Stimulated activated CD4-positive, alpha-beta T cell treated with anti-CD3 and anti-CD28 coated beads, Interleukin-15, amount 100 ng/mL, for 1 hour (primary cell): ENCODE results near the gene AGPS.

Source experiments
- DNase-seq, 2 donors: peaks; one replicate each; pipeline ENCODE4 v3.0.0-alpha.2; 2020; ENCODE audit warnings: low read depth in 1 of 2, low spot score in 1 of 2

AGPS gene

DNA sequence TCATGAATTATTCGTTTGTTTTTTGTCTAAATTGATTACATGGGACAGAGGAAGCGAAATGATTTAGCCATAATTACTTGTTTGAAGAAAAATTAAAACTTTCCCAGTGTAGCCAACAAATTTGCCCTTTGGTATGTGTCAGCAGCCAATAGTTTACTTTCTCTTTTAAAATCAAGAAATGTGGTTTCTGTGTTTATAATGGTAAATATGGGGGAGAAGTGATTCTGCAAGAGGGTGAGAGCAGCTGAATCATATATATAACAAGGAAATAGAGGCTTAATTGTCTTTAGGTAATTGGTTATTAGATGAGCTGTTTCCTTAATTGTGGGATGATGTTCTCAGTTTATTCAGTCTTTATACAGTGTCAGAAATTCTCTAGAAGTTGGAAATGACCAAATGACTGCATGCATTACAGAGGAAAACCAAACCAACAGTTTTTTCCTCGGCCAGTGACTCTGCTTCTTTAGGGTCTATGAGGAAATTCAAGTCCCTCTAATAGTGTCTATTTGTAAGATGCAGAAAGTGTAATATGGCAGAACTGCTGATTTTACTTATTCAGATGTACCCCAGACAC, 132.9 kb downstream of the AGPS start:
- DNase-seq, result no peak

DNA sequence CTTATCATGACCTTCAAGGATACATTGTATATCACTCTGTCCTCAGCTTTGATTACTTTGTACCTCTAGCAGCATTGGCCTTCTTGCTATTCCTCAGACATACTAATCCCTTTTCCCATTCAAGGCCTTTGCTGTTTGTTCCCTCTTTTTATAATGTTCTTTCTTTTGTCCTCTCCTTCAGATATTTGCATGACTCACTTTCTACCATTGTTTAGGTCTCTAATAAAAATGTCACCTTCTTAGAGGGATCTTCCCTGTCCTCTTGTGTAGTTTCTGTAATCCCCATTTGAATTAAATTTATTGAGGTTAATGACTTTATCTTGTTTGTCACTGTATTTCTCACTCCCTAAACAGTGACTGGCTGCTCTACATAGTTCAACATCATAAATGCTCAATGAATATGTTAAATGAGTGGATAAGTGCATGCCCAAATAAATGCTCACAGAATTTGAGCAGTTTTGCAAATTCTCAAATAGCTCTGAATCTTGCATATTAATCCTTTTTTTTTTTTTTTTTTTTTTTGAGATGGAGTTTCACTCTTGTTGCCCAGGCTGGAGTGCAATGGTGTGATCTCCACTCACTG, 135.9 kb downstream of the AGPS start:
- DNase-seq, result no peak

DNA sequence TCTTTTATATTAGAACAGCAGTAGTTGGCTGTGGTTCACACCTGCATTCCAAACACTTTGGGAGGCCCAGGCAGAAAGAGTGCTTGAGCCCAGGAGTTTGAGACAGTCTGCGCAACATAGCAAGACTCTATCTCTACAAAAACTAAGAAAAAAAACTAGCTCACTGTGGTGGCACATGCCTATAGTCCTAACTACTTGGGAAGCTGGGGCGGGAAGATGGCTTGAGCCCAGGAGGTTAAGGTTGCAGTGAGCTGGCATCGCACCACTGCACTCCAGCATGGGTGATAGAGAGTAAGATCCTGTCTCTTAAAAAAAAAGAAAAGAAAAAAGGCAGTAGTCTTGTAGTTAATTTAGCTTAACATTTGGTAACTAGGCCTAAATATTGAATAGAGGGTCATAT, 136.6 kb downstream of the AGPS start:
- no peak for DNase-seq

DNA sequence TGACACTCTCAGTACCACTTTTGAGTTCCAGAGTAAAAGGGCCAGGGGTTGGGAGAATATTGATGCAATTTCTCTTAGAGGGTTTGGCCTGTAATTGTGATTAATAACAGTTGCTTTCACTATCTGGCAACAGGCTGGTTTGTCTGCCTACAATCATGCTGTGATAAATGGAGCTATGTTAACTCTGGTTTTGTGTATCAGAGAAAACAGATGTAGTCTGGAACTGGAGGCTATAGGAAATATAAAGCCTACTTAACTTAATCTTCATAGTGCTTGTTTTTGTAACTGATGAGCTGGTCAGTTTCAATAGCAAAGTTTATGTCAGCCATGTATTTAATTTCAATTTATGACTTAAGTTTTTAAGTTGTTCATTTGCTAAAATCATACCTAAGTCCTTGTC, 138.0 kb downstream of the AGPS start:
- DNase-seq, result no peak

DNA sequence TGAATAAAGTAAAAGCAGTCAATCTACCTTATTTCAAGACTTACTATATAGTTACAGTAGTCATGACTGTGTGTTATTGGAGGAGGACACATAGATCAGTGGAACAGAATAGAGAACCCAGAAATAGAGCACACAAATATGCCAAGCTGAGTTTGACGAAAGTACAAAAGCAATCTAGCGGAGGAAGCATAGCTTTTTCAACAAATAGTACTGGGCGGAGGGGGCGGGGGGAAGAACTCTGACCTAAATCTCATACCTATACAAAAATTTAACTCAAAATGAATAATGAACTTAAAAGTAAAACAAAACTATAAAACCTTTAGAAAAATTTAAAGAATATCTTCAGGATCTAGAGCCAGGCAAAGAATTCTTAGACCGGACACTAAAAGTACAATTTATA, 139.1 kb downstream of the AGPS start:
- no peak for DNase-seq

DNA sequence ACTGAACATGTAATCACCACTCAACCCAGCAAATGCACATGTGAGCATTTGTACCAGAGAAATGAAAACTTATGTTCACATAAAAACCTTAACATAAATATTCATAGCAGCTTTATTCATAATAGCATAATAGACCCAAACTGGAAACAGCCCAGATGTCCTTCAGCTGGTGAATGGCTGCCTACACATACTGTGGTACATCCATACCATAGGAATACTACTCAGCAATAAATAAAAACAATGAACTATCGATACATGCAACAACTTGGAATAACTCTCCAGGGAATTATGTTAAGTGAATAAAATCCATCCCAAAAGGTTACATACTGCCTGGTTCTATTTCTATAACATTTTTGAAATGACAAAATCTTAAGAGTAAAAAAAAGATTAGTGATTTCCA, 140.0 kb downstream of the AGPS start:
- no peak for DNase-seq

DNA sequence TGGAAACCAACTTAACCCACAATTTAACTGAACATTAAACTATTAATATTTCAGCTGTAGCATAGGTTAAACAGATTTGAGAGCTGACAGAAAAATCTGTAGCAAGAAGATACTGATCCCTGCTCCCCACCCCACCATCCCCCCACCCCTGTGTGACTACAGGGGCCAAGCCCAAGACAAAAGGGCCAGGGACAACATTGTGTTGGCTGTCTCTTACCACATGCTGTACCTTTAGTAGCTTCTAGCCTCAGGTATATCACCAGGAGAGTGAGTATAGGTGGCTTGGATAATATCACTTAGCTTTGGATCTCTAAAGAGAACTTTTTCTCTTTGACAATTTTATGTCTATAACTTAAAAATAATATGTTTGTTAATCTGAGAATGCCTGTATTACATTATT, 140.7 kb downstream of the AGPS start:
- no peak for DNase-seq

DNA sequence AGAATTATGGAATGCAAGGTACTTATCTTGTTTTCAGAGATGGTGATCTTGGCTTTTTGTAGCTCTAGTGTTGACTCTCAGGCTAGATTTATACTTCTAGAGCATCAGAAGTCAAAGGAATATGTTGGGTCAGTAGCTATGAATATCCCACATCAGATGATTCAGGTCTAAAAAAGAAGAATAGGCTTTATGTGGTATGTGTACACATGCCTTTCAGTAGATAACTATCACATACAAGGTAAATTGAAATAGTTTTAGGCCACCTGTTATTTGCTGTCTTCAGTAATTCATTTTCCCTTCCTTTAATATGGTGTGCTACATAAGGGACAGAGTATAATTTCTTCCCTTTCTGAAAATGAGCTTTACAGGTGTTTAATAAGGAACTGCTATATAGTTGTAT, 142.4 kb downstream of the AGPS start:
- no peak for DNase-seq

DNA sequence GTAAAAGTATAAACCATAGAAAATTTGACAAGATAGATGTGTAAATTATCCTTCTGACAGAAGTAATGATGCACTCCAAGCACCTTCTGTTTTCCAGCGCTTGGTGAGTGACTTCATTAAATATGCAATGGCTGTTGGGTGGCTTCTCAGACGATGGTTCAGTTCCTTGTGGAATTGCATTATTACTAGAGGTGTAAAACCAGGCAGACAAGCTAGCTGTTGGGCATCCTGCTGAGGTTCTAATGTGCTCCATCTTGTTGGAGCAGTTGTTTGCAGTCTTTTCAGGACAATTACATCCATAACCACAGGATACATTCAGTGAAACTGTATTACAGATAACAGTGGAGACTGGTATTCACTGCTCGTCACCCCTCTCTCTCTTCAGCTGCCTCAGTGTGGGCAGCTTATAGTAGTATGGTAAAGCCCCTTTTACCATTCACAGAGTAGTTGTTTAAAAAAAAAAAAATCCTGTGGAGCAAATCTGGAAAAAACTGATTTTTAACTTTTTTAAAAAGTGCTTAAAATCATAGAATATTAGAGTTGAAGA, 143.5 kb downstream of the AGPS start:
- DNase-seq, result no peak

DNA sequence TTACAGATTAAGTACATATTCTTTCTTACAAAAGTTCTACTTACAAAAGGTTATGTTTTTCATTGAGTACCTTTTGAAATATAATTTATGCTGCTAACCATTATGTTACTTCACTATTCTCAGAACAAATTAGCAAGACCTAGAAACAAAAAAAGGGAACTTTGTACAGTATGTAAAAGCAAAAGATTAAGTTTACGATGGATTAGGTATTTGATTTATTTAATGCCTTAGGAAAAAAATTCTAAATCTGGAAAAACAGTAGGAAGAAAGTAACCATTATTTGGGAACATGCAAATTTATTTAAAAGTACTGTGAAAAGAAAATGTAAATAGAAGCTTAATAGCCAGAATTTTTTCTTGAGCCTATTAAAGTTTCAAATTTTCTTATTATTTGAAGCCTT, 144.6 kb downstream of the AGPS start:
- no peak for DNase-seq

DNA sequence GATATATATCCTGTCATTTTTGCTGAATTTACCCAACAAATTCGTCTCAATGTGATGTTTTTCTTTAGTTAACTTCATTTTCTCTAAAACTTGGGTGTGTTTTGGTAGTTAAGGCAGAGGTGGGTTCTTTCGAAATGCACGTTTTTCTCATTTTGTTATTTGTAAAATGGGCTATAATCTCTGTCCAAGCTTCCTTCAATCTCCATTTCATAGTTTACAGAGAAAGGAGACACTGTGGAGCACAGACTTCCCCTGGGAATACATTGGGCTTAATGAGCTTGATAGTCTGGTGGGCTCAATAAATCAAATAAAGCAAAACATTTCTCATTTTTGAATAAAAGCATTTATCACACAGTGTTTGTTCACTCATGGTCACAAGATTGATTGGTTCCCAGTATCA, 145.1 kb downstream of the AGPS start:
- DNase-seq, result no peak

DNA sequence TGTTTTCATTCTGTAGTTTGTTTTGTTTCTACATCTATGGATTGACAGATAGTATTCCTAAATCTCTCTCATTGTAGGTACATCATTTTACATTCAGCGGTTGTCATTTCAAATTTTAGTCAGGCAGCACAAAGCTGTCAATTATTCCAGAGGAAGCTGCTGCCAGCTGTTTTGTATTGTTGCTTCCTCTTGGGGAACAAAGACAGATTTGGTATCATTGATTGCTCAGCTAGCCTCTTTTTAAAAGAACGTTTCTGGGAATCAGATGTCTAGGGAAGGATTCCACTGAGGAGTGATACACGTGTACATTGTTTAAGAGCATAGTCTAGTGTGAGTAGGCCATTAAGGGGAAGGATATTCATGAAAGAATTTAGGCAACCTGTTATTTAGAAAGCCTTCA, 145.8 kb downstream of the AGPS start:
- DNase-seq, result no peak

DNA sequence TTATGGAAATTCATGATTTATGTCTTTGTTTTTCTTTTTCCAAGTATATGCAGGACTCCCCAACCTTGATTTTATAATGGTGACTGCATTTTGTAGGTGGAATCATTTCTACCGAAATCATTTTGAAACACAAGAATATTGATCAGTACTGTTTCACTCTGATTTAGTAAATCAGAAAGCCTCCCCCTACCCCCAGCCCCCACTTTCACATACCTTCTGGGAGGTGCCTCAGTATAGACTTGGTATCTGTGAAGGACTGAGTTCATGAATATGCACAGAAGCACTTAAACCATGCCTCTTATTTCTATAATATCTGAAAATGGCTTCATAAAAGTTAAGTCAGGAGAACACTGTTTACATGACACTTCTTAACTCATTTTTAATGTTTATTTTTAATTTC, 147.7 kb downstream of the AGPS start:
- DNase-seq, result no peak

DNA sequence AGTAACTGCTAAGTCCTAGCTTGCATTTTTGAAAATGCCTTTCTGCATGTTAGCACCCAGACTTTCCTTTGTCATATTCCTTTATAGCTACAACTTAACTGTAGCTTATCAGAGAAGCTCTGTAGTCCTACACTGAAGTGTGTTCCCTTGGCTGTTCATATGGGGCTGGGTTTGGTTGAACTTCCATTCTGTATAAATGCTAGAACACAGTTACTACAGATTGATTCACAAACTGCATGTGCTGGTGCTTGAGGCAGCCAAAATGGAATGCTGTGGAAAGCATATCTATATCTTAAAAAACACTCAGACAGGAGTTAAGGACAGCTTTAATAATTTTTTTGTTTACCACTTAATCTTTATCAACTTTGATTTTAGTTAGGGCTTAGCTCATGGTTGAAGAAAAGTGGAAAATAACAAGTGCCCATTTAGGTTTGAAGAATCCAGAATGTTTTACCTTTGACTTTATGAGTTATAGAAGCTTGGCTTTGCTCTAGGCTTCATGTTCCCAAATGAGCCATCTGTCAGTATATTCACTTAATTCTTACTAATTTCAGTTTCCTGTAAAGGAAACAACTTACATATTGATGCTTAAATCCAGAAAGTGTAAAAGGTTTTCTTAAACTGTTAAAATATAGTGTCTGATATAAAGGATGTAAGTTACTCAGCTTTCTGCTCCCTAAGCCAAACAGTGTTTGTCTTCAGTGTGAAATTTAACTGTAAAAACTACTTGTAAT, 148.9 kb downstream of the AGPS start:
- DNase-seq, result no peak

DNA sequence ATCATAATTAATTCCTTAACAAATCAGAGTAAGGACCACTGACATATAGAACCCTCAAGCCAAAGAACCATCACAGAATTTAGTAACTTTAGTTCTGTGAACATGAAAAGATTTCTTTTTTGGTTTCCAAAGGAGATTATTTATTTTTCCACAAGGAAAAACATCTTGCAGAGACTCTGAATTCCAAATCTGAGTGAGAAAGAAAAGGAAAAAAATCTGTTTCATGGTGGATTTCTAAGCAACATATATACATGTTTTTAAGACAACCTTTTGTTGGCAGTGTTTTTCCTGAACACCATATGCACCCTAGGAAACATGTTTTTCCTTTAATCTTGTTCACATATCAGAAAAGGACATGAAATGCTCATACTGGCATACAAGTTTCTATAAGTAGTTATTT, 149.8 kb downstream of the AGPS start:
- no peak for DNase-seq

DNA sequence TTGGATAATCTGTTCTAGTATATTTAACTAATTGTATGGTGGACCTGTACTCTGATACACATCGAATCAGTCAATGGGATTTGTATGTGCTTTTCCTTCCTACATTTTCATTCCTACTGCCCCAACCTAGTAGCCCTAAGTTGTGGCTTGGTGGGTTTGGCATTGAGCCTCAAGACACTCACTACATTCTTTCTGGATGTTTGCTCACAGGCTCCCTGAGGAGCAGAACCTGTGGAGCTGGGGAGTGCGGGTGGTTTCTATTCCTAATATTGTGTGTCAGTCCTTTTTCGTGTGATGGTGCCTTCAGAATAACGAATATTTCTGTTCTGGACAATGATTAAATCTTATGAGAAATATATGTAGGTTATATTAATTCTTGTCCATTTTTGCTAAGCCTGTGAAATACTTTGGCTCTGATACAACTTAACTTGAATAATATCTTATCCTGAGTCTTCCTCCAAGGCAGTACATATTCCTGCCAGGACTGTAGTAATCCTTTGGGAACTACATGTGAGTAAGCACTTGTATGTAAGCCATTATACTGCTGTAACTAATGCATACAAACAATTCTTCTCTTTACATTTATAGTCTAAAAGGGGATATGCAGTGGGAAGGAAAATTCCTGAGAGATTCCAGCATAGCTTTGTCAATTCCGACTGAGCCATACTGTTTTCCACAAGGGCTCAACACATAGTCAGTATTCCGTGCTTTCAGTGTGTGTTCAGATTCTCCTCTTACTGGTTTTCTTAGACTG, 150.6 kb downstream of the AGPS start:
- no peak for DNase-seq

DNA sequence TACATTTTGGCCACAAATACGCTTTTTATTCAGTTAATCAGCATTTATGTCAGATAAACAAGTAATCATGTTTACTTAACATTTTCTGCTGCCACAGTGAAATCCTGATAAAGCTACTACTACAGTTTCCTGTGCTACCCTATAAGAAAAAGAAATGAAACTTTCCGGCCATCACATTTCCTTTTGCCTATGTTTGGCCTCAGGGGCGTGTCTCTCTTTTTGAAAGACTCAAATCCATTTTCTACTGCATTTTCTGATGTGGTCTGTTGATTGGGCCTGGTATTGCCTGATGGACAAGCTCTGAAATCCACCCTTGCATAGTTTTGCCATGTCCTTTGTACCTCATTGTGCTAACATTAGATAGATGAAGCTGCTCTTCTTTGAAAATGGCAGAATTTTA, 152.6 kb downstream of the AGPS start:
- DNase-seq, result no peak

DNA sequence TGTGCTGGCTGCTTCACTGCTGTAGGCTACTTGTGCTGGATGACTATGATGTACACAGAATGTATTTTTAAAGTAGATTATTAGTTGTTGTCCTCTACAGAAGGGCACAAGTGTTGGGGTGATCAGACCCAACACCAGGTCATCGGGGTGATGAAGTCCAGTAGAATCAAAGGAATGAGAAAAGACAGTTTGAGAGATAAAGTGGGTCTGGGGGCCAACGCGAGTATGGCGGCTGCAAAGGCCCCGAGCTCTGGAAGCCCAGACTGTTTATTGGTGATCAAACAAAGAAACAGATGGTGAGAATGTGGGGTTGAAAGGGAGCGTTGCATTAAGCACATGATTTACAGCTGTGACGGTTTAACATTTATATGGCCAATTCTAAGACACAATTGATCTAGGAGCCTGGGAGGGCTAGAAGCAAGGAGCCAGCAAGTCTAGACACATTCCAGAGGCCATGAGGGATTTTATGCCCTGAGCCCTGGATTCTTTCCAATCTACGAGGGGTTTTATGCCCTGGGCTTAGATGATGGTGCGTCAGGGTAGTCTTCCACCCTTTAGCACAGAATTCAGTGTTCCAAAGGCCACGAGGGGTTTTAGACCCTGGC, 153.5 kb downstream of the AGPS start:
- DNase-seq, result no peak

DNA sequence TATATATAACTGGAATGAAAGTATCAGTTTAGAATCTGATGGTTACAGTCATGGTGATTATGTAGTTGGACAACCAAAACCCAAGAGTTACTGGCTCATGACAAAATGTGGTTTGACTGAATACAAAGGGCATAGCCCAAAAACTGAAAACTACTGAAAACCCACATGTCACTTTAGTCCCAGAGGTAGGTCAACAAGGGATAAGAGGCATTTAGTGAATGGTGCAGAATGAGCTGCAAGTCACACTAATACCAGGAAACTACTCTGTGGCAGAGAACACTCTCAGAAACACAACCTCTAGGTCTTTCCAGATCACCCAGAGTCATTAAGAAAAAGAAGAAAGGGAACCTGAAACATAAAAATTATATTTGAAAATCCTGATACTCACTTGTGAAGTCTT, 154.5 kb downstream of the AGPS start:
- DNase-seq, result no peak

DNA sequence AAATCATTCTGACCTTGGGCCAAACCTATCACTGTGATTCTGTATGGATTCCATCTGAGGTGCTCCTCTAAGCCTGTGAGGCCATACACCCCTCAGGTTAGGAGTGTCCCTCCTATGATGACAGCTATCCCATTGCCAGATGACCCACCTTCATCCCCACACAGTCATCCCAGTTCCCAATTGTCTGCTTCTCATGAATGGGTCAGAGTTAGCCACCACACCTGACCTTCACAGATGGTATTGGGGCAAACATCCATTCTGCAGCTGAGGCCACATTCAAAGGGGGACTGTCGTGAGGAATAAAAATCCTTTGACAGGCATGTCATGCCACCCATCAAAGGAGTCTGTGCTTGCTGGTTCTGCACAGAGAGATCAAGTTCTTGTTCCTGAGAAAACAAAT, 155.2 kb downstream of the AGPS start:
- no peak for DNase-seq

DNA sequence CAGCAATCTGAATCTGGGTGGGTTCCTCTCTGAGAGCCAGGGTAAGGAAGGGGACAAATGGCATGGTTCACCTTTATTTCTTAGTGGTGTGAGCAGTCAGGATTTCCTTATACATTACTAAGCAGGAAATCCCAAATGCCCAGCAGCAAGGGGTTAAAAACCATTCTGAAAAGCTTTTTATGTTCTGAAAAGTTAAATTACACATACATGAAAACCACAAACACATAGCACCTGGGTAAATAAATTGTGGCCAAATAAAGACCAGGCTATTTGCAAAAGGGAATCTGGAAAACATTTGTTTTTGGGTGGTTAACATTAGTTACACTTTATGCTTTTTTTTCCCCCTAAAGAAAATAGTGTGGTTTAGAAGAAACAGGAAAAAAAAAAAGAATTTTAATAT, 156.1 kb downstream of the AGPS start:
- DNase-seq, result no peak

DNA sequence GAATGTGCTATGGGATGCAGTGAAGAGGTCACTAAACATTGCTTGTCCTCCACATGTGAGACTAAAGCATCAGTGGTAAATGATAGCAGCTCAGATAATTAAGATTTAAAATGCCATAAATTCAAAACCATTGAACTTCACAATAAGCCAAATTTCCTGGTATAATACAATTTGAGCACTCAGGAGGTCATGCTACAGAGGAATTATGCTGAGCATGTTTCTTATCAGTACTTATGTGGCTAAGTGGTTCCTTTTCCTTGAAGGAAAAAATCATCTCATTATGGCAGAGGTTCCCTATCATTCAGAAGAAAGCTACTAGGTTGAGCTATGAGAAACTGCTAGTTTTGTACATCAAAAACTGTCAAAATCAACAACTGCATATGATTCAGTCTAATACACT, 156.6 kb downstream of the AGPS start:
- DNase-seq, result no peak
